Effector CD8-positive, alpha-beta T cell (primary cell): ENCODE measurements around the gene ESYT2.

Experiments
- DNase-seq: peaks from one replicate; lab custom pipeline; 2025; lab: John Stamatoyannopoulos, UW

Gene ESYT2

DNA sequence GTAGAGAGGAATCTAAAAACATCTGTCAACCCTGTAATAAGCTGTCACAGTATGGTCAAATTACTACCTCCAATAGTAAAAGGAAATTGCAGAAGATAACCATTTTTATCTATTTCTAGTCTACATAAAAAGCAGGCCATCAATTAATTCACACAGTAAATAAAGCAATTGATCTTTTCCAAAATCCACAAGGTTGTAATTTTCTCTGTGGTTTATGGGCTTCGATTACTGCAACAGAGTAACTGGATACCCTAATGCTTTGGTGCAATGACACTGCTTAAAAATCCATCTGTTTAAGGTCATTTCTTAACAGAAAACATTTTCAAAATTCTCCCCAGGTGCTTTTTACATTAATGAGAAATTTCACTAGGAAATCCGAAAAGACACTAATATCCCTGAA, 23.9 kb downstream of the ESYT2 start:
- DNase-seq = no peak

DNA sequence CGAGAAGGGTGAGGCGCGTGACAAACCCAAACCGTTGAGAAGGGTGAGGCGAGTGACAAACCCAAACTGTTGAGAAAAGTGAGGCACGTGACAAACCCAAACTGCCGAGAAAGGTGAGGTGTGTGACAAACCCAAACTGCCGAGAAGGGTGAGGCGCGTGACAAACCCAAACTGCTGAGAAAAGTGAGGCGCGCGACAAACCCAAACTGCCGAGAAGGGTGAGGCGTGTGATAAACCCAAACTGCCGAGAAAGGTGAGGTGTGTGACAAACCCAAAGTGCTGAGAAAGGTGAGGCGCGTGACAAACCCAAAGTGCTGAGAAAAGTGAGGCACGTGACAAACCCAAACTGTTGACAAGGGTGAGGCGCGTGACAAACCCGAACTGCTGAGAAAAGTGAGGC, 25.0 kb downstream of the ESYT2 start:
- no peak for DNase-seq

DNA sequence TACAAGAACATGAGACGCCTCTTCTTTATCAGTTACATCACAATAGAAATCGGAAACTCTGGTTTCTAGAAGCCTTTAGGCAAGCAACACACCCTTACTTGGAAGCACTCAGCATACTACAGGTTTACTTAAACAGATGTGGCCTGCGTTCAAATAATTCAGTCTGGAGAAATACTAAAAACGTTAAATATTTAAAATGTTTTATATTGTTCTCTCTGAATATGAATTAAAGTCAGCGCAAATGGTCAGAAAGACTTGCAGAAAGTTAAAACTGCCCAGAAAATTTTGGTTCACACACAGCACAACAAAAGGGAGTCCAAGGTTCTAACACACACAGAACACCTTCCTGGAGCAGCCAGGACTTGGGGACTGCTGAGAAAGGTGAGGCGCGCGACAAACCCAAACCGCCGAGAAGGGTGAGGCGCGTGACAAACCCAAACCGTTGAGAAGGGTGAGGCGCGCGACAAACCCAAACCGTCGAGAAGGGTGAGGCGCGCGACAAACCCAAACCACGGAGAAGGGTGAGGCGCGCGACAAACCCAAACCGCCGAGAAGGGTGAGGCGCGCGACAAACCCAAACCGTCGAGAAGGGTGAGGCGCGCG, 25.8 kb downstream of the ESYT2 start:
- DNase-seq = no peak

DNA sequence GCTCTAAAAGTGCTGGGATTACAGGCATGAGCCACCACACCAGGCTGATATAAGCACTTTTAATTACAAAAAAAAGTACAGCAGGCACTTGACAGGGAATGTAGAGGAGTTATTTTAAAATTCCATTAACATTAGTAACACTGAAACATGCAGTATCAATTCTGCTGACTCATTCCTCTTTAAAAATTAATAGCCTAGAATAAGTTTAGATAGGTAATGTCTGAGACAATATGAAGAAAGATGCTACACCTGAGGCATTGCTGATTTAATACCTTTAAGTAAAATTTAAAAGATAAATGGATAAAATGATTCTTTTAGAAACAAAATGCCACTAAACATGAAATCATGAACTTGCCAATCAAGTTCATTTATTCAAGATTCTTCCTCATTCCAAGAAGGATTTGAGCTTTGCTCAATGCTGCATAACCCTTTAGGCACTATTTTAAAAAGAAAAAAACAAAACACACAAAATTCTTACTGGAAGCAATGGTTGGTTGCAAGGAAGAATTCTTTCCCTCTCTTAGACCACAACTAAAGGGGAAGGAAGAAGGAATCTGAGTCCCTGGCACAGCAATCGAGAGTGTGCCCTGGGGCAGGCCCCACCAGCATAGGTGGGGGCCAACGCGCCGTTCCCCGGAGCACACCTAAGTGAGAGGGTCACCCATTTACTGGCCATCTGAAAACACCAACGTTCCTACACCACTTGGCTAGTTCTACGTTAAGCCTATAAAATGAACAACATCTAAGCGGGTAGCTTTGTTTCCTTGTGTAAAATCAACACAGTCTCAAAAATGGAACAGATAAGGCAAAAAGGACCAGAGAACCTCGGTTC, 26.6 kb downstream of the ESYT2 start:
- no peak for DNase-seq

DNA sequence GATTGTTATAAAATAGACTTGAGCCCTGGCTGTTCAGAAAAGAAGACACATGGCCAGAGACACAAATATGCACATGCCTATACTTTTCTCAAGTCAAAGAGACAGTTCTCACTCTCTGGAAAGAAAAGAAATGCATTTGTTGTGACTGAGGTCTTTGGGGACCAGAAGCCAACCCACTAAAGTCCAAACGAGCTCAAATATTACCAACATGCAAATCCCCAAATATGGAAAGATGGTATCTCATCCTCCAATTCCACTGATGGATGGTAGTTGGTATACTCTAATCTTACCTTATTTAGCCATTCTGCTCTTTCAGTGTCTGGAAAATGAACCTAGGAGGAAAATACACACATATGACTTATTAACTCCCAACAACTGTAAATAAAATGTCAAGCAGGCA, 30.6 kb downstream of the ESYT2 start:
- DNase-seq = no peak

DNA sequence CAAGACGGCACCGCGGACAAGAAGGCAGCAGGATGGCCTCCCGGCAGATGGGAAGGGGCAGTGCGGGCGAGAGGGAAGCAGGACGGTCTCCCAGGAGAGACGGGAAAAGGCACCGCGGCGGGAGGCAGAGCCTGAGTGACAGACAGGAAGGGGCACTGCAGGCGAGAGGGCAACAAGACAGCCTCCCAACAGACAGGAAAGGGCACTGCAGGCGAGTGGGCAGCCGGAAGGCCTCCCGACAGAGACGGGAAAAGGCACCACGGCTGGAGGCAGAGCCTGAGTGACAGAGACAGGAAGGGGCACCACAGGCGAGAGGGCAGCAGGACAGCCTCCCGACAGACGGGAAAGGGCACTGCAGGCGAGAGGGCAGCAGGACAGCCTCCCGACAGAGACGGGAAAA, 32.6 kb downstream of the ESYT2 start:
- no peak for DNase-seq

DNA sequence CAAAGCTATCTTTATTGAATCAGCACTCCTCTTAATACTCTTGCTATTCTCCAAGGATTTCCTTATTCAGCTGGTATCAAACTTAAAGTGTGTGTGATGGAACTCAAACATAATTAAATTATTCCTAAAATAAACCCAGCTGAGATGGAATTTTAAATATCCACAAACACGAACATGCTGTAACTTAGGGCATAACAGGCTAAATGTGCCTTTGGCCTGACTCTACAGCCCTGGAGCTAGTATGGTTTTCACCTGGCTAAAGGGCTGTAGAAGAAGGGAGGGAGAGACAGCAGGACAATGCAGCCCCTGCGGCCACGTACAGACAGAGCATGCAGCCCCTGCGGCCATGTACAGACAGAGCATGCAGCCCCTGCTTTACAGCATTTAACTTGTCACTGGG, 34.0 kb downstream of the ESYT2 start:
- DNase-seq = no peak

DNA sequence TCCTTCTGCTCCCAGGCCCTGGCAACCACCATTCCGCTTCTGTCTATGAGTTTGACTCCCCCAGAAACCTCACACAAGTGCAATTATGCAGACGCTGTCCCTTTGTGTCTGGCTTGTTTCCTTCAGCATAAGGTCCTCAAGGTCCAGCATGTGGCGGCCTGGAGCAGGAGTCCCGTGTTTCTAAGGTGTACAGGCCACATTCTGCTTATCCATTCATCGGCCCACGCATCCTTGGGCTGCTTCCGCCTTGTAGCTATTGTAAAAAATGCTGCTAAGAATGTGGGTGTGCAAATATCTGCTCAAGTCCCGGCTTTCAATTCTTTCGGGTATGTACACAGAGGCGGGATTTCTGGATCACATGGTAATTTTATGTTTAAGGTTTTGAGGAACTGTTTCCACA, 38.2 kb downstream of the ESYT2 start:
- DNase-seq = no peak

DNA sequence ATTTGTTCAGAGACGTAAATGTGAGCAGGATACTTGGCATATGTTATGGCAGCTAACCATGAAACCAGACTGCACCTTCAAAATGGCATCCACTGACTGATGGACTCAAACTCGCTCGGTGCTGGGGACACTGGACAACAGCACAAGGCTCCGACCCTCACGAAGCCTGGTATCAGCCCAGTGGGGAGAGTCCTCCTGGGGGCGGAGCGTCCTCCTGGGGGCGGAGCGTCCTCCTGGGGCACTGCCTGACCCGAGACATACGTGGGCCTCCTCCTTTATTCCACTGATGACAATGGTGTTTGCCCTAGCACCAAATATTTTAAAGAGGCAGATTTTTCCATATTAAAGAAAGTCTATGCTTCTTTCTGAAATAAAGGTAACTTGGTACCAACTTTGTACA, 39.5 kb downstream of the ESYT2 start:
- DNase-seq = no peak

DNA sequence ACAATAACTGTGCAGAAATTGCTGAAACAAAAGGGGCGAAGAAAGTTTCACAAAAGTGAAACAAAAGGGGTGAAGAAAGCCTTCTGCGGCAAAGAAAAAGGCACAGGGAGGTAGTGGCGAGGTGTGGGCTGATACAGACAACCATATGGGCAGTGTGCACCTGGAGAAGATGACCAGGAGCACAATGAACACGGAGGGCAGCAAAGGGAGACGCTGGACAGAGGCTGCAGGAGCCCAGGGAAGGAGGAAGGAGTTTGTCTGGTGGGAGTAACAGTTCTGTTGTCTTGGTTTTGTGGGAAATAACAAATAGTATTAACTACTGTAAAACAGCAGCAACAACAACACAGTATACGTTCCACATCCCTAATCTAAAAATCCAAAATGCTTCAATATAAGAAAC, 42.4 kb downstream of the ESYT2 start:
- DNase-seq = no peak

DNA sequence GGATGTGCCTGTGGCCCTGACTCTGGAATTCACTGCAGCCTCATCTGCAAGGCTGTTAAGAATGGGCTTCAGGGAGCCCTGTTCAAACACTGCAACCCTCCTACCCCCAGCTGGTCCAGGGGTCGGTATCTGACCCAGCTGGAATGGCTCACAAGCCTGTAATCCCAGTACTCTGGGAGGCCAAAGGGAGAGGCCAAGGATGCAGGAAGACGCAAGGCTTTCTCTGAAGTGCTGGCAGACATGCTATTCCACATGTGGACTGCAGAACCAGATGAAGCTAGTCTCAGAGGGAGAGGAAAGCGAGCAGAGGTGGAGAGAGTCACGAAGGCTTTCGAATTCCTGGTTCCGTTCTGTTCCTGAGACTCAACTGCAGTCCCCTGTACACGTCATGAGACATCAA, 45.0 kb downstream of the ESYT2 start:
- DNase-seq = no peak

DNA sequence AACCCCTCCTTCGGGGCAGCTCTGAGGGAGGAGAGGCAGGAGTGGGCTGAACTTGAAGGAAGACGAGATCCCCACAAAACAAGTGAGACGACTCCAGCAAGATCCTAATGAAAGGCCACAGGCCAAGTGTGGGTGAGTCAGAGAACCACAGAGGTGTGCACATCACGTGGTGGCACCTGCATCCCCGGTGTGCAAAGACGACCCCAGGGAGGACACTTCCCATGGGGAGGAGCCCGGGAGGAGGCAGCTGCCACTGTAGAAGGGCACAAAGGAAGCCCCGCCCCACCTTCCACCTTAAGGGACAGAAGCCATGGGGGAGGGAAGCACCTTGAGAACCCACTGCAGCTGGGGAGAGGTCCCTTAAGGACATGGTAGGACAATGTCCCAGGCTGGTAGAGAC, 45.7 kb downstream of the ESYT2 start:
- no peak for DNase-seq

DNA sequence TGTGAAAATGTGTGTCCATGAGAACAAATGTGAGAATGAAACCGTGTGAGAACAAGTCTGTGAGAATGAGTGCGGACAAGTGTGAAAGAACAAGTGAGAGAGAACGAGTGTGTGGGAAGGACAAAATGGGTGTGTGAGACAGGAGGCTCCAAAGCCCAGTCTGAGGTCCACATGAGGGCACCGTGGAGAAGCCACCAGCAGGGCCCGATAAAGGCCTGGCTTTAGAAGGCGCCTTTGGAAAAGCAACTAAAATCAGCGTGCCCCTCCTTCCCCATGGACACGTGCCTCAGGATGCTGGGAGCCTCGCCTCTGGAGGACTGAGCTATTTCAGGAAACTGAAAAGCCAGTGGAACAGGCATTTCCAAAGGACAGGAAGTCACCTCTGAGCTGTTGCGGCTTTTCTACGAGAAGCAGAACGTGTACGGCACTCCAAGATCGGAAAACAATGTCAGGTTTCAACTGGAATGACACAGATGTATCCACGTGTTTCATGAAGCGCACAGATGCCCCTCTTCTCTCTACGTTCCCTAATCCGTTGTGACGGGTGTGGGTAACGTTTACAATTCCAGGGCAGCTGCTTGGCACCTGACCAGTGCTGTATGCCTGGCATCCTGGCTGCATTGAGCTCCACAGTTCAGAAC, 46.4 kb downstream of the ESYT2 start:
- DNase-seq = no peak

DNA sequence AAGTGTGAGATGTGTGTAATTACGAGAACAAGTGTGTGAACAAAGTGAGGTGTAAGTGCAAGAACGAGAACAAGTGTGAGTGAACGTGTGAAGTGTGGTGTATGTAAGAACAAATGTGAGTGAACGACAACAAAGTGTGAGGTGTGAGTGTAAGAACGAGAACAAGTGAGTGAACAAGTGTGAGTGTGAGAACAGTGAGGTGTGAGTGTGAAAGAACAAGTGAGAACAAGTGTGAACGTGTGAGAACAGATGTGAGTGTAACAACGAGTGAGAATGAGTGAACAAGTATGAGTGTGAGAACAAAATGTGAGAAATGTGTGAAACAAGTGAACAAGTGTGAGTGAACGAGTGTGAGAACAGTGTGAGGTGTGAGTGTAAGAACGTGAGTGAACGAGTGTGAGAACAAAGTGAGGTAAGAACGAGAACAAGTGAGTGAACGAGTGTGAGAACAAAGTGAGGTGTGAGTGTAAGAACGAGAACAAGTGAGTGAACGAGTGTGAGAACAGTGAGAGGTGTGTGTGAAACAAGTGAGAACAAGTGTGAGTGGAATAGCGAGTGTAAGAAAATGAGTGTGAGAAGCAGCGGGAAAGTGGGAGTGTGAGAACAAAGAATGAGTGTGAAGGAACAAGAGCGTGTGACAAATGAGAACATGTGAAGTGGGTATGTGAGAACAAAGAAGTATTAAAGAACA, 47.2 kb downstream of the ESYT2 start:
- no peak for DNase-seq

DNA sequence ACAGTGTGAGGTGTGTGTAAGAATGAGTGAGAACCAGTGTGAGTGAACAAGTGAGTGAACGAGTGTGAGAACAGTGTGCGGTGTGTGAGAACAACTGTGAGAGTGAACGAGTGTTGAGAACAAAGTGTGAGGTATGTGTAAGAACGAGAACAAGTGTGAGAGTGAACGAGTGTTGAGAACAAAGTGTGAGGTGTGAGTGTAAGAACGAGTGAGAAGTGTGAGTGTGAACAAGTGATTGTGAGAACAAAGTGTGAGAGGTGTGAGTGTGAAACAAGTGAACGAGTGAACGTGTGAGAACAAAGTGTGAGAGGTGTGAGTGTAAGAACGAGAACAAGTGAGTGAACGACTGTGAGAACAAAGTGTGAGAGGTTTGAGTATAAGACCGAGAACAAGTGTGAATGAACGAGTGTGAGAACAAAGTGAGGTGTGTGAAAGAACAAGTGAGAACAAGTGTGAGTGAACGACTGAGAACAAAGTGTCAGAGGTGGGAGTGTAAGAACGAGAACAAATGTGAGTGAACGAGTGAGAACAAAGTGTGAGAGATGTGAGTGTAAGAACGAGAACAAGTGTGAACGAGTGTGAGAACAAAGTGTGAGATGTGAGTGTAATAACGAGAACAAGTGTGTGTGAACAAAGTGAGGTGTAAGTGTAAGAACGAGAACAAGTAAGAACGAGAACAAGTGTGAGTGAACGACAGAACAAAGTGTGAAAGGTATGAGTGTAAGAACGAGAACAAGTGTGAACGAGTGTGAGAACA, 47.9 kb downstream of the ESYT2 start:
- DNase-seq = no peak

DNA sequence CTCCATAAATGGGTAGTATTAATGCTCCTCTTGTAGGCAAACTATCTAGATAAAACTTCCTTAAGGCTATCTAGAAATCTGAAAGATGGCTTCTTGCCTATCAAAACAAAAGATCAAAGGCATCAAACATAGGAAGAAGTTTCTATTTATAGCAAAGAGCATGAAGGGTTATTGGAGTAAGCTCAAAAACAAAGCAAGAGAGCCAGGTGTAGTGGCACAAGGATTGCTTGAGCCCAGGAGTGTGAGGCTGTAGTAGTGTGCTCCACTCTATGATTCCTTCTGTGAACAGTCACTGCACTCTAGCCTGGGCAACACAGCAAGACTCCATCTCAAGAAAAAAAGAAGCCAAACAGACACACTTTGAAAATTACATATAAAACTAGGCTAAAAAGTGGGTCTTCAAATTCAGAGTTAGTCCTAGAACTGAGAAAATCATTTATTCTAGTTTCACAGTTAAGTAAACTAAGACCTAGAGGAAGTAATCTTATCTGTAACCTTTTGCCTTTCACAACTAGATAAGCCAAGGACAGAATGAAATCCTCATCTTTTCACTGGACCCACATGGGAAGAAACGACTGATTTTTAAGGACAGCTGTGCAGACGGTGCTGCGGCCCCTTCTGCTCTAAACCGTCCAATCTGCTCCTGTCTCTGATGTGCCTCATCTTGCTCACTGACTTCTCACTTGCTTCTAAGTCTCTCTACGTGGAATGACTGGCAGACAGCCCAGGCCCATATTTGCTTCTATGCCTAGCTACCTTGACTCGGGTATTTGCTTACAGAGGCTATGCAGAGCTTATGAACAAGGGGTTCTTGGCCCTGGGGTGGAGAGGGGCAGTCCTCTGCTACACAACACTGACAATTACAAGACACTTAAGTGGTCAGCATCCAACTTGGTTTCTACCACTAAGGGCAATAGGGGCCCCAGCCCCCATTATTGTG, 50.0 kb downstream of the ESYT2 start:
- DNase-seq = no peak

DNA sequence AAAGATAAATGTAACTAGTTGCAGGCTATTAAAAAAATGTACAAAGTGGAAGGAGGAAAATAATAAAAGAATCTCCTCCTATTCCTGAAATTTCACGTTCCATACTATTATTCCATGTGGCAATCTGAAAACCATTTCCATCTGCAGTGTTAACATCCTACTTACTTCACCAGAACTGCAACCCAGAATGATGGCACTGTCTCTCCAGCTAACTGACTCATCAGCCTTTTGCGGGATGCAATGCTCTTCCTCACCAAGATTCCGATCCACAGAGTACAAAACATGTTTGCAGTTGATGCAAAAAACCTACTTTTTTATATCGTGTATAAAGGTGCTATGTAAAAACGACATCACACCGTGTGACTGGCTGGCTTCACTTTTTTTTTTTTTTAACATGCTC, 50.8 kb downstream of the ESYT2 start:
- DNase-seq = no peak

DNA sequence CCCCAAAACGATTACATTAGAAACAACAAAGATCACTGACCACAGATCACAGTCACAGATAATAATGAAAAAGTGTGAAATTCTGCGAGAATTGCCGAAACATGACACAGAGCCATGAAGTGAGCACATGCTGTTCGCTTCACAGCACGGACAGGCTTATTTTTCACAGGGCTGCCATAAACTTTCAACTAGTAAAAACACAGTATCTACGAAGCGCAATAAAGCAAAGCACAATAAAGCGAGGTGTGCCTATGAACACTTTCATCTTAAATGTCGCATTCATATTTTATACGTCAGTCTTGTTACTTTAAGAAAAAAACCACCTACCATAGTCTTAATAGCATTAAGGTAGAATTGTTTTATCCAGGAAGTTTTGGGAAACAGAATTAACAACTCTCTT, 51.5 kb downstream of the ESYT2 start:
- DNase-seq = no peak

DNA sequence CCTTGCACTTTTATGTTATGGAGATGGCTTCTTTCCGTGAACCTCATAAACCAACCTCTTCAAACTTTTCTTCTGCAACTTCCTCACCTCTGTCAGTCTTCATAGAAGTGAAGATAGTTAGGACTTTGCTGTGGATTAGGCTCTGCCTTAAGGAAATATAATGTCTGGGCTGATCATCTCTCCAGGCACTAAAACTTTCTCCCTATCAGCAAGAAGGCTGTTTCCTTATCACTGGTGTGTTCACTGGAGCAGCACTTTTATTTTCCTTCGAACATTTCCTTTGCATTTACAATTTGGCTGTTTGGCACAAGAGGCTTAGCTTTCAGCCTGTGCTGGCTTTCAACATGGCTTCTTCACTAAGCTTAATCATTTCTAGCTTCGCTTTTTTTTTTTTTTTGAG, 52.8 kb downstream of the ESYT2 start:
- no peak for DNase-seq

DNA sequence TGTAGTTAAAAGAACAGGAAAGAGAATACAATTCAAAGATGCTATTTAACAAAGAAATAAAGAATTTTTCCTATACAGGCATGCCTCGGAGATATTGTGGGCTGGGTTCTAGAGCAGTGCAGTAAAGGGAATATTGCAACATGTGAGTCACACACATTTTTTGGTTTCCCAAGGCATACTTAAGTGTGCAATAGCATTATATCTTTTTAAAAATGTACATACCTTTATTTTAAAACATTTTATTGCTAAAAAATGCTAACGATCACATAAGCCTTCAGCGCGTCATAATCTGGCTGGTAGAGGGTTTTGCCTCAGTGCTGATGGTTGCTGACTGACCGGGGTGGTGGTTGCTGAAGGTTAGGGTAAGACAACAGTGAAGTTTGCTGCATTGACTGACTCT, 54.4 kb downstream of the ESYT2 start:
- no peak for DNase-seq

DNA sequence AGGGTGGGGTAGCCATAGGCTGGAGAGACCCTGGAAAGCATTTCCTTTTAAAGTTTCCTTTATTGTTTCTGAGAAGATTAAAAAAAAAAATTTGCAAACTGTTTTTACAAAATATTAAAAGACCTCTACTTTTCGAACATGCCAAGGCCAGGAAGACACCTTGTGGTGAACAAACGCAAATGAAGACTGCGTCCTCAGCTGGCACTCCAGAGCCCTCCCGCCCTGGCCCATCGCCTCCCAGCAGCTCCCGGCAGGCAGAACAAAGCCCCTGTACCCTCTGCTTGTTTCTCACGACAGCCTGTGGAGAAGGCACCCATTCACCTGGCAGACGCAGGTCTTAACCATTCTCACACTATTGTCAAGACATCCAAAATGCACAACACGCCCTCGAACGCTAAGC, 56.4 kb downstream of the ESYT2 start:
- no peak for DNase-seq
